ENCODE data around the gene GLI2. TPM values are rescaled to one million over a fixed set of nuclear protein-coding genes. Genes with fewer than 3 reads are reported as not detected.

GLI2 gene
- total and polyA plus RNA-seq, 2 of the 8 experiments (the other 6 are each of a cell fraction or from before 2014, with no cell fraction given), result 18.4 to 46.9 TPM

GRCh38 chr2:120716641-120717585, 18.8 kb upstream of the GLI2 start (continued):
- TF ChIP-seq NANOG (IDR thresholded peaks at IDR 0.05; ENCODE audit: insufficient read depth, low read depth, low read length, poor library complexity, severe bottlenecking) (no peak), SIN3A (conservative IDR thresholded peaks at IDR 0.05 in 1 of 2, IDR thresholded peaks at IDR 0.05 in 1 of 2; ENCODE audit: low read depth in 1 of 2, low read length in 2 of 2) (no peak), TCF12 (IDR thresholded peaks at IDR 0.05; ENCODE audit: low read depth, low read length) (no peak)

All from H1 (cell line).